SK-N-MC (cell line): Measurements from ENCODE around the gene SWI5.
"Not testable (repeated sequence)": the region's sequence is repeated elsewhere in the genome, so short reads cannot be mapped to it uniquely, and the experiment has no call there.

Source experiments
- DNase-seq: peaks from one replicate; pipeline ENCODE4 v3.0.0-alpha.2; 2011; ENCODE audit warnings: low read depth, low spot score
- H3K27ac ChIP-seq: fragments of 200-600 bp; sonication (generic); 2 replicates; pipeline ENCODE4 v1.5.1; 2016; ENCODE audit warnings: mixed run types
- H3K36me3 ChIP-seq: fragments of 200-600 bp; sonication (generic); 2 replicates; pipeline ENCODE4 v1.6.1; 2017; ENCODE audit warnings: antibody characterized with exemption, low read length, mixed read lengths; ENCODE audit not compliant: insufficient read depth
- H3K4me3 ChIP-seq: fragments of 200-600 bp; sonication (generic); 2 replicates; pipeline ENCODE4 v1.5.1; 2016
- H3K9ac ChIP-seq: fragments of 200-600 bp; sonication (generic); 2 replicates; pipeline ENCODE4 v1.8.0; 2017; ENCODE audit warnings: mixed run types, mixed read lengths; ENCODE audit not compliant: insufficient read length
- H3K9me3 ChIP-seq: fragments of 200-600 bp; sonication (generic); 2 replicates; pipeline ENCODE4 v1.6.1; 2017; ENCODE audit warnings: low read depth, mild to moderate bottlenecking, antibody characterized with exemption, low read length, moderate library complexity, mixed read lengths
- EZH2 ChIP-seq: fragments of 200-600 bp; sonication (generic); IDR thresholded peaks from one replicate; pipeline ENCODE4 v1.6.1; 2017; ENCODE audit warnings: antibody characterized with exemption
- FOXP2 ChIP-seq: optimal IDR thresholded peaks from 2 replicates; pipeline ENCODE3; 2011; ENCODE audit warnings: mild to moderate bottlenecking, moderate library complexity; ENCODE audit not compliant: insufficient read depth; ENCODE audit errors: extremely low read length, control extremely low read depth
- POLR2AphosphoS5 ChIP-seq: IDR thresholded peaks from 2 replicates; pipeline ENCODE4 v1.6.1; 2012; ENCODE audit warnings: mild to moderate bottlenecking, low read depth, low read length, borderline replicate concordance

SWI5 gene

GRCh38 chr9:128276008-128276573, at the start of gene SWI5:
Gene SWI5 (plus strand): TSS chr9:128276276.
- DNase-seq: peak; percentile 98
- no peaks in the 10 kb centered on the region for H3K9me3 ChIP-seq
- H3K9ac ChIP-seq: peak within 1 kb of the TSS; percentile 95
- peak within 1 kb of the TSS; percentile 97 for H3K4me3 ChIP-seq
- peak within 1 kb of the TSS; percentile 75 for H3K27ac ChIP-seq
- H3K36me3 ChIP-seq: peaks cover 24% of the 10 kb centered on the region
- no peak for TF ChIP-seq EZH2
- peak; percentile 95 for TF ChIP-seq POLR2AphosphoS5
- no peak for TF ChIP-seq FOXP2

GRCh38 chr9:128226412-128226801, 49.7 kb upstream of the SWI5 start:
- DNase-seq: no peak
- no peaks in the 10 kb centered on the region for H3K9me3 ChIP-seq
- H3K4me3 ChIP-seq: no peak overlapping the region
- TF ChIP-seq EZH2 (no peak), FOXP2 (no peak), POLR2AphosphoS5 (no peak)
- no peaks in the 10 kb centered on the region for H3K36me3 ChIP-seq
- H3K9ac ChIP-seq: no peak overlapping the region
- H3K27ac ChIP-seq: no peak overlapping the region

- H3K36me3 ChIP-seq, H3K9me3 ChIP-seq, H3K27ac ChIP-seq, H3K9ac ChIP-seq, H3K4me3 ChIP-seq, DNase-seq: not testable (repeated sequence)
These were observed 45.2 kb upstream of the SWI5 start for GRCh38 chr9:128230897-128231296.

GRCh38 chr9:128231638-128232527, 44.2 kb upstream of the SWI5 start:
- Histone ChIP-seq H3K27ac (no peak overlapping the region), H3K4me3 (no peak overlapping the region), H3K9ac (no peak overlapping the region), H3K9me3 (no peaks in the 10 kb centered on the region), H3K36me3 (no peaks in the 10 kb centered on the region)
- DNase-seq: no peak
- TF ChIP-seq POLR2AphosphoS5 (no peak), FOXP2 (no peak), EZH2 (no peak)

GRCh38 chr9:128232528-128233428, 43.3 kb upstream of the SWI5 start:
- H3K36me3 ChIP-seq: no peaks in the 10 kb centered on the region
- no peak overlapping the region for H3K27ac ChIP-seq
- TF ChIP-seq FOXP2 (no peak), POLR2AphosphoS5 (no peak), EZH2 (no peak)
- H3K9me3 ChIP-seq: no peaks in the 10 kb centered on the region
- no peak overlapping the region for H3K4me3 ChIP-seq
- no peak for DNase-seq
- no peak overlapping the region for H3K9ac ChIP-seq

GRCh38 chr9:128233817-128234406, 42.2 kb upstream of the SWI5 start:
- no peaks in the 10 kb centered on the region for H3K9me3 ChIP-seq
- H3K4me3 ChIP-seq: no peak overlapping the region
- no peaks in the 10 kb centered on the region for H3K36me3 ChIP-seq
- no peak overlapping the region for H3K9ac ChIP-seq
- TF ChIP-seq EZH2 (no peak), POLR2AphosphoS5 (no peak), FOXP2 (no peak)
- no peak for DNase-seq
- no peak overlapping the region for H3K27ac ChIP-seq

- H3K9ac ChIP-seq: no peak overlapping the region
- no peak for DNase-seq
- H3K4me3 ChIP-seq: no peak overlapping the region
- peak overlapping the region; percentile 60; the same call in 1 of the 2 replicates for H3K27ac ChIP-seq
- no peaks in the 10 kb centered on the region for H3K36me3 ChIP-seq
- H3K9me3 ChIP-seq: no peaks in the 10 kb centered on the region
- TF ChIP-seq FOXP2: no peak
- no peak for TF ChIP-seq EZH2
- no peak for TF ChIP-seq POLR2AphosphoS5
These were observed 34.0 kb upstream of the SWI5 start for GRCh38 chr9:128242124-128242523.

GRCh38 chr9:128242828-128243214, 33.3 kb upstream of the SWI5 start:
- Histone ChIP-seq H3K9ac (no peak overlapping the region), H3K4me3 (peak overlapping the region; percentile 23; the same call in 1 of the 2 replicates), H3K36me3 (no peaks in the 10 kb centered on the region), H3K27ac (peak overlapping the region; percentile 47), H3K9me3 (no peaks in the 10 kb centered on the region)
- no peak for DNase-seq
- TF ChIP-seq FOXP2: no peak
- TF ChIP-seq EZH2: no peak
- no peak for TF ChIP-seq POLR2AphosphoS5
